ENCODE data around the gene NIPAL4. TPM values are rescaled to one million over a fixed set of nuclear protein-coding genes. Genes with fewer than 3 reads are reported as not detected.

The NIPAL4 gene
- total RNA-seq, 4 donors from 2014 or later = 13.2 to 33.7 (median 17.8) TPM

- peak overlapping the region; percentile 61 to 81 (median 73) for H3K27ac ChIP-seq
- peaks cover 17 to 59% (median 36%) of the 10 kb centered on the region in 3 donors for H3K4me1 ChIP-seq
- intact Hi-C loops (cut with DNase I) = no loop called here
- H3K9me3 ChIP-seq = no peaks in the 10 kb centered on the region
- H3K36me3 ChIP-seq = peaks cover 0 to 20% (median 0%) of the 10 kb centered on the region in 3 donors
- DNase-seq = no peak
- no peak for TF ChIP-seq CTCF (IDR thresholded peaks at IDR 0.05)
- no peak for TF ChIP-seq POLR2A (IDR thresholded peaks at IDR 0.05)
- H3K4me3 ChIP-seq = peak overlapping the region in 1 of 4 donors; percentile 9
- H3K27me3 ChIP-seq = peaks cover 0 to 13% (median 0%) of the 10 kb centered on the region in 4 donors
- WGBS, 2 donors = 35 to 38% methylated on average over 8 of the region's 9 CpGs
These were observed 3.9 kb downstream of the NIPAL4 start for GRCh38 chr5:157463621-157464518.

GRCh38 chr5:157464519-157465171 lies 4.6 kb downstream of the NIPAL4 start:
- Histone ChIP-seq H3K36me3 (peaks cover 0 to 27% (median 0%) of the 10 kb centered on the region in 3 donors), H3K4me3 (peak overlapping the region in 1 of 4 donors; percentile 9), H3K27ac (peak overlapping the region; percentile 61 to 81 (median 73)), H3K9me3 (no peaks in the 10 kb centered on the region), H3K4me1 (peaks cover 17 to 56% (median 35%) of the 10 kb centered on the region in 3 donors), H3K27me3 (peaks cover 0 to 13% (median 0%) of the 10 kb centered on the region in 4 donors)
- intact Hi-C loops (cut with DNase I) = no loop called here
- no peak for DNase-seq
- WGBS, 2 donors = 11 to 14% methylated on average over 4 of the region's 4 CpGs
- TF ChIP-seq POLR2A (IDR thresholded peaks at IDR 0.05) = no peak
- TF ChIP-seq CTCF (IDR thresholded peaks at IDR 0.05) = no peak

GRCh38 chr5:157468293-157468965 lies 8.4 kb downstream of the NIPAL4 start:
- 94 to 96% methylated on average over 13 of the region's 13 CpGs for WGBS, 2 donors
- Histone ChIP-seq H3K9me3 (no peaks in the 10 kb centered on the region), H3K27ac (no peak overlapping the region), H3K27me3 (no peaks in the 10 kb centered on the region), H3K4me3 (no peak overlapping the region), H3K36me3 (peaks cover 0 to 49% (median 0%) of the 10 kb centered on the region in 3 donors), H3K4me1 (peaks cover 14 to 19% (median 16%) of the 10 kb centered on the region in 3 donors)
- no peak for DNase-seq
- intact Hi-C loops (cut with DNase I) = no loop called here
- TF ChIP-seq POLR2A (IDR thresholded peaks at IDR 0.05) (no peak), CTCF (IDR thresholded peaks at IDR 0.05) (no peak)

GRCh38 chr5:157469073-157469472 lies 9.1 kb downstream of the NIPAL4 start:
- H3K9me3 ChIP-seq = no peaks in the 10 kb centered on the region
- no peaks in the 10 kb centered on the region for H3K27me3 ChIP-seq
- H3K27ac ChIP-seq = no peak overlapping the region
- WGBS, 2 donors = 89 to 93% methylated on average over 5 to 7 of the region's 7 CpGs
- TF ChIP-seq CTCF (IDR thresholded peaks at IDR 0.05) (no peak), POLR2A (IDR thresholded peaks at IDR 0.05) (no peak)
- H3K4me1 ChIP-seq = peaks cover 9 to 12% (median 11%) of the 10 kb centered on the region in 3 donors
- no peak overlapping the region for H3K4me3 ChIP-seq
- intact Hi-C loops (cut with DNase I) = no loop called here
- no peak for DNase-seq
- H3K36me3 ChIP-seq = peaks cover 0 to 55% (median 0%) of the 10 kb centered on the region in 3 donors
